GM12873 (cell line): ENCODE measurements around the gene FNDC11.

Experiments used
- CTCF ChIP-seq: IDR thresholded peaks from 2 replicates; pipeline ENCODE4 v1.5.1; 2012; ENCODE audit warnings: low read depth, mild to moderate bottlenecking, moderate library complexity, low read length, control low read depth; ENCODE audit not compliant: insufficient read depth; ENCODE audit errors: missing control alignments

The FNDC11 gene

GRCh38 chr20:63513207-63513606 is 40.8 kb upstream of the FNDC11 start:
- no peak for TF ChIP-seq CTCF

GRCh38 chr20:63517376-63518309 is 36.3 kb upstream of the FNDC11 start:
- TF ChIP-seq CTCF = no peak

- TF ChIP-seq CTCF = no peak
Observed at GRCh38 chr20:63518351-63518861, 35.6 kb upstream of the FNDC11 start.

- no peak for TF ChIP-seq CTCF
Observed at GRCh38 chr20:63518946-63519667, 34.9 kb upstream of the FNDC11 start.

- peak; percentile 4 for TF ChIP-seq CTCF
Observed at GRCh38 chr20:63519668-63520503, 34.1 kb upstream of the FNDC11 start.

- no peak for TF ChIP-seq CTCF
Observed at GRCh38 chr20:63520504-63520933, 33.4 kb upstream of the FNDC11 start, which contains the start of gene PPDPF. Gene PPDPF, plus strand, starts transcription at chr20:63520765. Its CDS starts 544 bp downstream, at chr20:63521309.
